Ammon's horn (tissue), 1 donor: Measurements from ENCODE around the gene PTPA.
"Not testable (repeated sequence)": the region's sequence is repeated elsewhere in the genome, so short reads cannot be mapped to it uniquely, and the experiment has no call there.

Experiments
- DNase-seq: peaks from one replicate; pipeline ENCODE4 v3.0.0-alpha.2; 2016; ENCODE audit warnings: low spot score

The PTPA gene

GRCh38 chr9:129177443-129177790 lies 66.2 kb downstream of the PTPA start:
- DNase-seq = no peak

GRCh38 chr9:129177791-129178567 lies 66.8 kb downstream of the PTPA start, which contains the start of gene IER5L:
Gene IER5L (minus strand): TSS chr9:129178261. CDS start chr9:129178052, 209 bp downstream.
- DNase-seq = peak; percentile 96

- no peak for DNase-seq
Measured at GRCh38 chr9:129178568-129179382, 67.6 kb downstream of the PTPA start.

GRCh38 chr9:129181246-129181645 lies 70.0 kb downstream of the PTPA start:
- DNase-seq = no peak

- no peak for DNase-seq
Measured at GRCh38 chr9:129182122-129182521, 70.9 kb downstream of the PTPA start.

GRCh38 chr9:129182625-129183494 lies 71.6 kb downstream of the PTPA start:
- DNase-seq = no peak

- no peak for DNase-seq
Measured at GRCh38 chr9:129183495-129184218, 72.4 kb downstream of the PTPA start.

- DNase-seq = no peak
Measured at GRCh38 chr9:129184219-129184524, 73.0 kb downstream of the PTPA start.

- no peak for DNase-seq
Measured at GRCh38 chr9:129184596-129185122, 73.4 kb downstream of the PTPA start.

- DNase-seq = no peak
Measured at GRCh38 chr9:129185402-129185801, 74.2 kb downstream of the PTPA start.

- no peak for DNase-seq
Measured at GRCh38 chr9:129185991-129186390, 74.8 kb downstream of the PTPA start.

- no peak for DNase-seq
Measured at GRCh38 chr9:129187042-129187441, 75.8 kb downstream of the PTPA start.

GRCh38 chr9:129189971-129190370 lies 78.8 kb downstream of the PTPA start:
- not testable (repeated sequence) for DNase-seq

GRCh38 chr9:129191234-129191633 lies 80.0 kb downstream of the PTPA start:
- no peak for DNase-seq

- DNase-seq = no peak
Measured at GRCh38 chr9:129193655-129194054, 82.4 kb downstream of the PTPA start.

GRCh38 chr9:129194221-129194620 lies 83.0 kb downstream of the PTPA start:
- DNase-seq = no peak

- no peak for DNase-seq
Measured at GRCh38 chr9:129195606-129196005, 84.4 kb downstream of the PTPA start.

- DNase-seq = not testable (repeated sequence)
Measured at GRCh38 chr9:129197045-129197444, 85.8 kb downstream of the PTPA start.

GRCh38 chr9:129197978-129198318 lies 86.7 kb downstream of the PTPA start:
- DNase-seq = no peak
